ENCODE measurements around the gene SYNGR1. TPM values are rescaled to one million over a fixed set of nuclear protein-coding genes. Genes with fewer than 3 reads are reported as not detected.

Gene SYNGR1
- total and polyA plus RNA-seq, 2 donors (not counting 1 experiment from before 2014, with no cell fraction given), result 9.4 to 31.9 TPM

DNA sequence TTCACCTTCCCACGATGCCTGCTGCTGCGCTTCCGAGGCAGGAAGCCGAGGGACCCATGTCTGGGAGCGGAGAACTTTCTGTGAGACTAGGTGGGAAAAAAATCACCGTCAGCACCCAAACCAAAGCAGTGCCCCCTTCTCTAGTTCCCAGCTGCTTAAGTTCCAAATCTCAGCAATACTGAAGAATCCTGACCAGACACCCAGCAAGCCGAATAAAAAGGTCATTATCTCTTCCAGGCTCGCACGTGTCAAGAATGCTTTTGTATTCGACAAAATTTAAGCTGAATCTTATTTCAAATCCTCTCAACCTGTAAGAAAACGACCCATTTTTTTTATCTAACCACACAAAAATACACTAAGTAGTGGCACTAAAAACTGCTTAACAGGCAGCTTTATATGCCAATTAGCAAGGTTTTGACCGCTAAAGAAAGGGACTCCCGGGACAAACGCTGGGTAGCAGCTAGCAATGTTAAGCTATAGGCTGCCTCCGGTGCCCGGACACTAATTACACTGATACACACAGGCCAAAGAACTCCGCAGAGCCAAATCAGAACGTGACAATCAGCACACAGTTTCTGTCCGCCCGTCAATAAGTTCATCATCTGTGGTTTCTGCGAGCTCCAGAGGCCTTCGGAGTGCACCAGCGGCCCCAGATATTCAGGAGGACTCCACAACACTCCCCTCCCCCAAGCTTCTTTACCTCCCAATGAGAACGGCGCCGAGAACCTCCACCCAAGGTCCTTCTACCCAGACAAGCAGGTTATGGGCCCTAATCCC is 31.1 kb upstream of the SYNGR1 start:
- peak overlapping the region; percentile 99 for H3K4me3 Mint-ChIP-seq

More for the DNA sequence above, 31.1 kb upstream of the SYNGR1 start:
- ATAC-seq (ENCODE audit: low read depth) (no peak), DNase-seq (no peak)
- H3K9me3 ChIP-seq (ENCODE audit: control extremely low read depth in 1 of 3, control insufficient read depth in 2 of 3, insufficient read depth in 1 of 3, low read length in 2 of 3), result no peaks in the 10 kb centered on the region
- H2AFZ ChIP-seq (ENCODE audit: insufficient read depth, low read depth, low read length, poor library complexity, severe bottlenecking), result peak overlapping the region; percentile 57
- H3K27me3 ChIP-seq (replicated peaks in 1 of 4; ENCODE audit: control extremely low read depth in 1 of 4, control insufficient read depth in 3 of 4, insufficient read depth in 4 of 4, low read length in 3 of 4), result no peaks in the 10 kb centered on the region
- H3K4me1 Mint-ChIP-seq, result peaks cover 38% of the 10 kb centered on the region
- CTCF ChIA-PET, result interaction anchor here (0.6 to 7.9 kb wide), 22 partner anchors 9 to 725 kb away, joined by 3 to 171 read pairs (median 4); partner anchors contain the start of genes ATF4, CBX6, CBX7 and MIEF1
- peak overlapping the region; percentile 91 for H3K9ac ChIP-seq (ENCODE audit: low read length)
- no peaks in the 10 kb centered on the region for H3K9me3 Mint-ChIP-seq (ENCODE audit: insufficient read depth)
- TF ChIP-seq, protein P1, sequence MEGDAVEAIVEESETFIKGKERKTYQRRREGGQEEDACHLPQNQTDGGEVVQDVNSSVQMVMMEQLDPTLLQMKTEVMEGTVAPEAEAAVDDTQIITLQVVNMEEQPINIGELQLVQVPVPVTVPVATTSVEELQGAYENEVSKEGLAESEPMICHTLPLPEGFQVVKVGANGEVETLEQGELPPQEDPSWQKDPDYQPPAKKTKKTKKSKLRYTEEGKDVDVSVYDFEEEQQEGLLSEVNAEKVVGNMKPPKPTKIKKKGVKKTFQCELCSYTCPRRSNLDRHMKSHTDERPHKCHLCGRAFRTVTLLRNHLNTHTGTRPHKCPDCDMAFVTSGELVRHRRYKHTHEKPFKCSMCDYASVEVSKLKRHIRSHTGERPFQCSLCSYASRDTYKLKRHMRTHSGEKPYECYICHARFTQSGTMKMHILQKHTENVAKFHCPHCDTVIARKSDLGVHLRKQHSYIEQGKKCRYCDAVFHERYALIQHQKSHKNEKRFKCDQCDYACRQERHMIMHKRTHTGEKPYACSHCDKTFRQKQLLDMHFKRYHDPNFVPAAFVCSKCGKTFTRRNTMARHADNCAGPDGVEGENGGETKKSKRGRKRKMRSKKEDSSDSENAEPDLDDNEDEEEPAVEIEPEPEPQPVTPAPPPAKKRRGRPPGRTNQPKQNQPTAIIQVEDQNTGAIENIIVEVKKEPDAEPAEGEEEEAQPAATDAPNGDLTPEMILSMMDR (IDR thresholded peaks at IDR 0.05), result no peak
- TF ChIP-seq EZH2 (IDR thresholded peaks at IDR 0.05; ENCODE audit: borderline replicate concordance, insufficient read depth, low read depth, low read length, poor library complexity, severe bottlenecking), result no peak
- H3K79me2 ChIP-seq (ENCODE audit: control insufficient read depth, insufficient read depth, low read length), result peaks cover 30% of the 10 kb centered on the region
- H3K27ac ChIP-seq (ENCODE audit: low read length in 2 of 2), result peak overlapping the region; percentile 90 to 95
- peaks cover 2 to 49% of the 10 kb centered on the region in 2 experiments for H3K36me3 ChIP-seq (replicated peaks in 1 of 2; ENCODE audit: control extremely low read depth in 1 of 2, control insufficient read depth in 1 of 2, extremely low read depth in 1 of 2, insufficient read depth in 2 of 2, low read length in 1 of 2)
- intact Hi-C loops (cut with micrococcal nuclease), result loop anchor here (1.0 to 5.0 kb wide), 8 partner anchors 34 to 611 kb away; partner anchors contain the start of genes ATF4, CBX7, GTPBP1 and RPS19BP1
- peak overlapping the region; percentile 98 for H3K4me2 ChIP-seq (replicated peaks; ENCODE audit: low read depth, low read length, poor library complexity, severe bottlenecking)
- peaks cover 27 to 38% of the 10 kb centered on the region in 2 donors for H3K4me1 ChIP-seq (ENCODE audit: control insufficient read depth in 2 of 2, insufficient read depth in 2 of 2, low read length in 2 of 2)
- no peaks in the 10 kb centered on the region for H3K27me3 Mint-ChIP-seq
- POLR2A ChIA-PET, result interaction anchor here (0.7 to 3.1 kb wide), 20 partner anchors 8 to 726 kb away, joined by 3 to 40 read pairs (median 6); partner anchors contain the start of genes ATF4, CBX6, CBX7 and RPS19BP1
- 4% methylated on average over 21 of the region's 26 CpGs for WGBS (ENCODE audit: insufficient coverage)
- H3K4me3 ChIP-seq (ENCODE audit: control extremely low read depth in 1 of 5, extremely low read depth in 1 of 5, insufficient read depth in 1 of 5, low read depth in 2 of 5, low read length in 4 of 5), result peak overlapping the region; percentile 80 to 99 (median 85)
- H4K20me1 ChIP-seq (ENCODE audit: control insufficient read depth, insufficient read depth, low read length, poor library complexity, severe bottlenecking), result peaks cover 53% of the 10 kb centered on the region
- H3K27ac Mint-ChIP-seq, result peak overlapping the region; percentile 98

Measured in B cell (primary cell).